Measurements from ENCODE around the gene TAF4.

DNA sequence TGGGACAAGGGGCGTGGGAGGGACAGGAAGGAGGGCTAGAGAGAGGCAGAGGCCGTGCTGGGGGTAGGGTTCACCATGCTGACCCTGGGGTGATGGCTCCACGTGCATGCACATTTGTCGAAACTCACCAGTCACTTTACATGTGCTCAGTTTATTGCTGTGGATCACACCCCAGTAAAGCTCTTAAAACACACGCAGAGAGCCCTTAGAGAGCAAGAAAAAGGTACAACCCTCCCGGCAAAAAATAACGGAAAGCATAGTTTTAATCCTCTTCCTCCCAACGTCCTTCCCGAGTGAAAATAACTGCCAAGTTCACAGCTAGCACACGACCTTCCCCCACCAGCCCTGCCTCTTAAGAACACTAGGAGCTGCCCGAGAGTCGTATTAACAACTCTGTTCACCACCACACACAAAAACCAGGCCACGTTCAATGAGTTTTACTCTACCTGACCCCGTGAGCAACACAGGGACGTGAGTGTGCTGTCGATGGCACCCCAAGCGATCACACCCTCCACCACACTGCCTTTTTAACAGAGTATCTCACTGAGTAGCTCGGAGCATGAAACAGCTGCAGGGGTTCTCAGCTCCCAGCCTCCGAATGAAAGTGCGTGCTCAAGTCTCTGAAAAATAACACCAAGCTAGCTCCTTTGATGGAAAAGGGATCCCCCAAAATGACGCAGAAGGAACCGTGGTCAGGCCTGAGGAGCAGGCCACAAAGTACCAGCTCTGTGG is 39.7 kb downstream of the TAF4 start:
- no peak for TF ChIP-seq XRCC5 (optimal IDR thresholded peaks at IDR 0.05; ENCODE audit: low read length)
- no peak for TF ChIP-seq ZNF850 (CRISPR knock-in tag; conservative IDR thresholded peaks at IDR 0.05)
- no peak for TF ChIP-seq GFI1 (CRISPR knock-in tag; IDR thresholded peaks at IDR 0.05; ENCODE audit: borderline replicate concordance)
- TF ChIP-seq, protein P1, sequence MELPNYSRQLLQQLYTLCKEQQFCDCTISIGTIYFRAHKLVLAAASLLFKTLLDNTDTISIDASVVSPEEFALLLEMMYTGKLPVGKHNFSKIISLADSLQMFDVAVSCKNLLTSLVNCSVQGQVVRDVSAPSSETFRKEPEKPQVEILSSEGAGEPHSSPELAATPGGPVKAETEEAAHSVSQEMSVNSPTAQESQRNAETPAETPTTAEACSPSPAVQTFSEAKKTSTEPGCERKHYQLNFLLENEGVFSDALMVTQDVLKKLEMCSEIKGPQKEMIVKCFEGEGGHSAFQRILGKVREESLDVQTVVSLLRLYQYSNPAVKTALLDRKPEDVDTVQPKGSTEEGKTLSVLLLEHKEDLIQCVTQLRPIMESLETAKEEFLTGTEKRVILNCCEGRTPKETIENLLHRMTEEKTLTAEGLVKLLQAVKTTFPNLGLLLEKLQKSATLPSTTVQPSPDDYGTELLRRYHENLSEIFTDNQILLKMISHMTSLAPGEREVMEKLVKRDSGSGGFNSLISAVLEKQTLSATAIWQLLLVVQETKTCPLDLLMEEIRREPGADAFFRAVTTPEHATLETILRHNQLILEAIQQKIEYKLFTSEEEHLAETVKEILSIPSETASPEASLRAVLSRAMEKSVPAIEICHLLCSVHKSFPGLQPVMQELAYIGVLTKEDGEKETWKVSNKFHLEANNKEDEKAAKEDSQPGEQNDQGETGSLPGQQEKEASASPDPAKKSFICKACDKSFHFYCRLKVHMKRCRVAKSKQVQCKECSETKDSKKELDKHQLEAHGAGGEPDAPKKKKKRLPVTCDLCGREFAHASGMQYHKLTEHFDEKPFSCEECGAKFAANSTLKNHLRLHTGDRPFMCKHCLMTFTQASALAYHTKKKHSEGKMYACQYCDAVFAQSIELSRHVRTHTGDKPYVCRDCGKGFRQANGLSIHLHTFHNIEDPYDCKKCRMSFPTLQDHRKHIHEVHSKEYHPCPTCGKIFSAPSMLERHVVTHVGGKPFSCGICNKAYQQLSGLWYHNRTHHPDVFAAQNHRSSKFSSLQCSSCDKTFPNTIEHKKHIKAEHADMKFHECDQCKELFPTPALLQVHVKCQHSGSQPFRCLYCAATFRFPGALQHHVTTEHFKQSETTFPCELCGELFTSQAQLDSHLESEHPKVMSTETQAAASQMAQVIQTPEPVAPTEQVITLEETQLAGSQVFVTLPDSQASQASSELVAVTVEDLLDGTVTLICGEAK (IDR thresholded peaks at IDR 0.05) = no peak
- TF ChIP-seq, protein P1 (CRISPR knock-in tag; IDR thresholded peaks at IDR 0.05) = no peak
- TF ChIP-seq NFIC (IDR thresholded peaks at IDR 0.05; ENCODE audit: low read length) = no peak
- TF ChIP-seq RXRA (CRISPR knock-in tag; IDR thresholded peaks at IDR 0.05) = no peak
- TF ChIP-seq, protein P2, sequence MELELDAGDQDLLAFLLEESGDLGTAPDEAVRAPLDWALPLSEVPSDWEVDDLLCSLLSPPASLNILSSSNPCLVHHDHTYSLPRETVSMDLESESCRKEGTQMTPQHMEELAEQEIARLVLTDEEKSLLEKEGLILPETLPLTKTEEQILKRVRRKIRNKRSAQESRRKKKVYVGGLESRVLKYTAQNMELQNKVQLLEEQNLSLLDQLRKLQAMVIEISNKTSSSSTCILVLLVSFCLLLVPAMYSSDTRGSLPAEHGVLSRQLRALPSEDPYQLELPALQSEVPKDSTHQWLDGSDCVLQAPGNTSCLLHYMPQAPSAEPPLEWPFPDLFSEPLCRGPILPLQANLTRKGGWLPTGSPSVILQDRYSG (CRISPR knock-in tag; IDR thresholded peaks at IDR 0.05) = no peak
- TF ChIP-seq, protein P3, sequence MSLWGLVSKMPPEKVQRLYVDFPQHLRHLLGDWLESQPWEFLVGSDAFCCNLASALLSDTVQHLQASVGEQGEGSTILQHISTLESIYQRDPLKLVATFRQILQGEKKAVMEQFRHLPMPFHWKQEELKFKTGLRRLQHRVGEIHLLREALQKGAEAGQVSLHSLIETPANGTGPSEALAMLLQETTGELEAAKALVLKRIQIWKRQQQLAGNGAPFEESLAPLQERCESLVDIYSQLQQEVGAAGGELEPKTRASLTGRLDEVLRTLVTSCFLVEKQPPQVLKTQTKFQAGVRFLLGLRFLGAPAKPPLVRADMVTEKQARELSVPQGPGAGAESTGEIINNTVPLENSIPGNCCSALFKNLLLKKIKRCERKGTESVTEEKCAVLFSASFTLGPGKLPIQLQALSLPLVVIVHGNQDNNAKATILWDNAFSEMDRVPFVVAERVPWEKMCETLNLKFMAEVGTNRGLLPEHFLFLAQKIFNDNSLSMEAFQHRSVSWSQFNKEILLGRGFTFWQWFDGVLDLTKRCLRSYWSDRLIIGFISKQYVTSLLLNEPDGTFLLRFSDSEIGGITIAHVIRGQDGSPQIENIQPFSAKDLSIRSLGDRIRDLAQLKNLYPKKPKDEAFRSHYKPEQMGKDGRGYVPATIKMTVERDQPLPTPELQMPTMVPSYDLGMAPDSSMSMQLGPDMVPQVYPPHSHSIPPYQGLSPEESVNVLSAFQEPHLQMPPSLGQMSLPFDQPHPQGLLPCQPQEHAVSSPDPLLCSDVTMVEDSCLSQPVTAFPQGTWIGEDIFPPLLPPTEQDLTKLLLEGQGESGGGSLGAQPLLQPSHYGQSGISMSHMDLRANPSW (CRISPR knock-in tag; IDR thresholded peaks at IDR 0.05; ENCODE audit: borderline replicate concordance) = no peak
- TF ChIP-seq ZNF780A (CRISPR knock-in tag; IDR thresholded peaks at IDR 0.05) = no peak
- no peak for TF ChIP-seq ZNF501 (CRISPR knock-in tag; IDR thresholded peaks at IDR 0.05)
- TF ChIP-seq, protein P4, sequence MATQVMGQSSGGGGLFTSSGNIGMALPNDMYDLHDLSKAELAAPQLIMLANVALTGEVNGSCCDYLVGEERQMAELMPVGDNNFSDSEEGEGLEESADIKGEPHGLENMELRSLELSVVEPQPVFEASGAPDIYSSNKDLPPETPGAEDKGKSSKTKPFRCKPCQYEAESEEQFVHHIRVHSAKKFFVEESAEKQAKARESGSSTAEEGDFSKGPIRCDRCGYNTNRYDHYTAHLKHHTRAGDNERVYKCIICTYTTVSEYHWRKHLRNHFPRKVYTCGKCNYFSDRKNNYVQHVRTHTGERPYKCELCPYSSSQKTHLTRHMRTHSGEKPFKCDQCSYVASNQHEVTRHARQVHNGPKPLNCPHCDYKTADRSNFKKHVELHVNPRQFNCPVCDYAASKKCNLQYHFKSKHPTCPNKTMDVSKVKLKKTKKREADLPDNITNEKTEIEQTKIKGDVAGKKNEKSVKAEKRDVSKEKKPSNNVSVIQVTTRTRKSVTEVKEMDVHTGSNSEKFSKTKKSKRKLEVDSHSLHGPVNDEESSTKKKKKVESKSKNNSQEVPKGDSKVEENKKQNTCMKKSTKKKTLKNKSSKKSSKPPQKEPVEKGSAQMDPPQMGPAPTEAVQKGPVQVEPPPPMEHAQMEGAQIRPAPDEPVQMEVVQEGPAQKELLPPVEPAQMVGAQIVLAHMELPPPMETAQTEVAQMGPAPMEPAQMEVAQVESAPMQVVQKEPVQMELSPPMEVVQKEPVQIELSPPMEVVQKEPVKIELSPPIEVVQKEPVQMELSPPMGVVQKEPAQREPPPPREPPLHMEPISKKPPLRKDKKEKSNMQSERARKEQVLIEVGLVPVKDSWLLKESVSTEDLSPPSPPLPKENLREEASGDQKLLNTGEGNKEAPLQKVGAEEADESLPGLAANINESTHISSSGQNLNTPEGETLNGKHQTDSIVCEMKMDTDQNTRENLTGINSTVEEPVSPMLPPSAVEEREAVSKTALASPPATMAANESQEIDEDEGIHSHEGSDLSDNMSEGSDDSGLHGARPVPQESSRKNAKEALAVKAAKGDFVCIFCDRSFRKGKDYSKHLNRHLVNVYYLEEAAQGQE (IDR thresholded peaks at IDR 0.05; ENCODE audit: borderline replicate concordance in 1 of 2, low read depth in 1 of 2, low read length in 2 of 2) = no peak
- no peak for TF ChIP-seq SRF (IDR thresholded peaks at IDR 0.05; ENCODE audit: low read depth, low read length)
- no peak for TF ChIP-seq ESRRA (CRISPR knock-in tag; IDR thresholded peaks at IDR 0.05; ENCODE audit: low read depth)

Data from HepG2 (cell line).